SK-N-MC (cell line): ENCODE measurements around the gene CLSTN2.

Experiments used
- DNase-seq: peaks from one replicate; pipeline ENCODE4 v3.0.0-alpha.2; 2011; ENCODE audit warnings: low read depth, low spot score
- H3K27ac ChIP-seq: fragments of 200-600 bp; sonication (generic); 2 replicates; pipeline ENCODE4 v1.5.1; 2016; ENCODE audit warnings: mixed run types
- H3K36me3 ChIP-seq: fragments of 200-600 bp; sonication (generic); 2 replicates; pipeline ENCODE4 v1.6.1; 2017; ENCODE audit warnings: antibody characterized with exemption, low read length, mixed read lengths; ENCODE audit not compliant: insufficient read depth
- H3K4me3 ChIP-seq: fragments of 200-600 bp; sonication (generic); 2 replicates; pipeline ENCODE4 v1.5.1; 2016
- H3K9ac ChIP-seq: fragments of 200-600 bp; sonication (generic); 2 replicates; pipeline ENCODE4 v1.8.0; 2017; ENCODE audit warnings: mixed run types, mixed read lengths; ENCODE audit not compliant: insufficient read length
- H3K9me3 ChIP-seq: fragments of 200-600 bp; sonication (generic); 2 replicates; pipeline ENCODE4 v1.6.1; 2017; ENCODE audit warnings: low read depth, mild to moderate bottlenecking, antibody characterized with exemption, low read length, moderate library complexity, mixed read lengths
- EZH2 ChIP-seq: fragments of 200-600 bp; sonication (generic); IDR thresholded peaks from one replicate; pipeline ENCODE4 v1.6.1; 2017; ENCODE audit warnings: antibody characterized with exemption
- FOXP2 ChIP-seq: optimal IDR thresholded peaks from 2 replicates; pipeline ENCODE3; 2011; ENCODE audit warnings: mild to moderate bottlenecking, moderate library complexity; ENCODE audit not compliant: insufficient read depth; ENCODE audit errors: extremely low read length, control extremely low read depth
- POLR2AphosphoS5 ChIP-seq: IDR thresholded peaks from 2 replicates; pipeline ENCODE4 v1.6.1; 2012; ENCODE audit warnings: mild to moderate bottlenecking, low read depth, low read length, borderline replicate concordance

The CLSTN2 gene

GRCh38 chr3:140035871-140036270 is 100.9 kb downstream of the CLSTN2 start:
- no peak for DNase-seq
- H3K9ac ChIP-seq, result no peak overlapping the region
- H3K36me3 ChIP-seq, result no peaks in the 10 kb centered on the region
- H3K9me3 ChIP-seq, result no peaks in the 10 kb centered on the region
- TF ChIP-seq EZH2 (no peak), FOXP2 (no peak), POLR2AphosphoS5 (no peak)
- no peak overlapping the region for H3K4me3 ChIP-seq
- H3K27ac ChIP-seq, result no peak overlapping the region

GRCh38 chr3:140050396-140050795 is 115.4 kb downstream of the CLSTN2 start:
- Histone ChIP-seq H3K4me3 (no peak overlapping the region), H3K36me3 (no peaks in the 10 kb centered on the region), H3K27ac (no peak overlapping the region), H3K9ac (no peak overlapping the region), H3K9me3 (no peaks in the 10 kb centered on the region)
- TF ChIP-seq POLR2AphosphoS5 (no peak), FOXP2 (no peak), EZH2 (no peak)
- no peak for DNase-seq

- H3K9me3 ChIP-seq, result no peaks in the 10 kb centered on the region
- no peak for DNase-seq
- H3K4me3 ChIP-seq, result no peak overlapping the region
- H3K27ac ChIP-seq, result no peak overlapping the region
- TF ChIP-seq POLR2AphosphoS5, result no peak
- no peak for TF ChIP-seq FOXP2
- TF ChIP-seq EZH2, result no peak
- H3K9ac ChIP-seq, result no peak overlapping the region
- H3K36me3 ChIP-seq, result no peaks in the 10 kb centered on the region
These were observed 116.3 kb downstream of the CLSTN2 start for GRCh38 chr3:140051019-140051957.

- DNase-seq, result no peak
- no peak for TF ChIP-seq POLR2AphosphoS5
- TF ChIP-seq FOXP2, result no peak
- no peak for TF ChIP-seq EZH2
- Histone ChIP-seq H3K36me3 (no peaks in the 10 kb centered on the region), H3K9ac (no peak overlapping the region), H3K4me3 (no peak overlapping the region), H3K27ac (no peak overlapping the region), H3K9me3 (no peaks in the 10 kb centered on the region)
These were observed 118.1 kb downstream of the CLSTN2 start for GRCh38 chr3:140052771-140053702.

GRCh38 chr3:140053794-140054193 is 118.8 kb downstream of the CLSTN2 start:
- Histone ChIP-seq H3K27ac (no peak overlapping the region), H3K36me3 (no peaks in the 10 kb centered on the region)
- TF ChIP-seq POLR2AphosphoS5 (no peak), FOXP2 (no peak), EZH2 (no peak)

GRCh38 chr3:140055092-140055791 is 120.3 kb downstream of the CLSTN2 start:
- Histone ChIP-seq H3K4me3 (no peak overlapping the region), H3K9ac (no peak overlapping the region), H3K36me3 (no peaks in the 10 kb centered on the region), H3K9me3 (no peaks in the 10 kb centered on the region), H3K27ac (no peak overlapping the region)
- TF ChIP-seq FOXP2 (no peak), EZH2 (no peak), POLR2AphosphoS5 (no peak)
- DNase-seq, result no peak

More at GRCh38 chr3:140053794-140054193, 118.8 kb downstream of the CLSTN2 start:
- Histone ChIP-seq H3K9ac (no peak overlapping the region), H3K9me3 (no peaks in the 10 kb centered on the region), H3K4me3 (no peak overlapping the region)
- DNase-seq, result no peak

- Histone ChIP-seq H3K27ac (no peak overlapping the region), H3K9me3 (no peaks in the 10 kb centered on the region), H3K9ac (no peak overlapping the region), H3K4me3 (no peak overlapping the region), H3K36me3 (no peaks in the 10 kb centered on the region)
- TF ChIP-seq POLR2AphosphoS5 (no peak), EZH2 (no peak), FOXP2 (no peak)
- no peak for DNase-seq
These were observed 121.1 kb downstream of the CLSTN2 start for GRCh38 chr3:140056047-140056446.
